ENCODE measurements around the gene THSD4.

GRCh38 chr15:71333839-71334238, 218.6 kb downstream of the THSD4 start:
- TF ChIP-seq CTCF (IDR thresholded peaks at IDR 0.05; ENCODE audit: low read depth, low read length) (no peak), EZH2phosphoT487 (IDR thresholded peaks at IDR 0.05; ENCODE audit: low read depth) (no peak)

Data from OCI-LY3 (cell line).